Measurements from ENCODE around the gene GUCY1B1. TPM values are rescaled to one million over a fixed set of nuclear protein-coding genes. Genes with fewer than 3 reads are reported as not detected.

GUCY1B1 gene
- polyA plus RNA-seq, 1 of the 3 experiments (the other 2 are of a cell fraction): 0.38 TPM

GRCh38 chr4:155734951-155735350 is 23.9 kb upstream of the GUCY1B1 start (continued):
- no peak for TF ChIP-seq IRF3 (IDR thresholded peaks at IDR 0.05; ENCODE audit: low read depth, low read length)
- no peak for TF ChIP-seq ELF1 (IDR thresholded peaks at IDR 0.05)
- TF ChIP-seq GATA2 (CRISPR knock-in tag; IDR thresholded peaks at IDR 0.05): no peak
- TF ChIP-seq FOXJ3 (CRISPR knock-in tag; IDR thresholded peaks at IDR 0.05): no peak
- TF ChIP-seq GABPA (IDR thresholded peaks at IDR 0.05; ENCODE audit: low read depth): no peak

- Histone ChIP-seq H3K27me3 (ENCODE audit: insufficient read depth) (no peaks in the 10 kb centered on the region), H4K20me1 (ENCODE audit: insufficient read depth) (no peaks in the 10 kb centered on the region), H3K9me2 (no peaks in the 10 kb centered on the region), H3K4me3 (ENCODE audit: low read depth in 2 of 2, low read length in 1 of 2) (no peak overlapping the region), H3K36me3 (replicated peaks in 1 of 2; ENCODE audit: control insufficient read depth in 1 of 2, insufficient read depth in 2 of 2, low read length in 1 of 2) (no peaks in the 10 kb centered on the region), H3K9me3 (no peaks in the 10 kb centered on the region), H3F3A (replicated peaks; ENCODE audit: insufficient read depth) (no peaks in the 10 kb centered on the region), H3K27ac (ENCODE audit: low read depth in 2 of 2, low read length in 1 of 2) (no peak overlapping the region), H3K9ac (no peak overlapping the region), H3K79me2 (ENCODE audit: insufficient read depth) (no peaks in the 10 kb centered on the region), H2AFZ (ENCODE audit: low read depth) (no peak overlapping the region), H3K4me2 (no peak overlapping the region), H3K4me1 (ENCODE audit: control insufficient read depth in 1 of 2, insufficient read depth in 2 of 2, low read depth in 1 of 2, low read length in 1 of 2) (no peaks in the 10 kb centered on the region; a peak in 1 of 4 replicates)
- TF ChIP-seq TEAD4 (IDR thresholded peaks at IDR 0.05; ENCODE audit: borderline replicate concordance, insufficient read depth) (no peak), FOSL2 (IDR thresholded peaks at IDR 0.05; ENCODE audit: borderline replicate concordance, low read depth) (no peak), REST (IDR thresholded peaks at IDR 0.05; ENCODE audit: low read depth, low read length) (no peak), MEF2A (IDR thresholded peaks at IDR 0.05; ENCODE audit: borderline replicate concordance, low read depth) (no peak), NRF1 (IDR thresholded peaks at IDR 0.05; ENCODE audit: low read depth, low read length) (no peak), ELF1 (IDR thresholded peaks at IDR 0.05) (no peak)
- ChIA-PET CTCF (interaction anchor here (1.5 kb wide), 1 partner anchor 12 kb away, joined by 6 read pairs; no protein-coding TSS in a partner anchor), POLR2A (no interaction called here)
- DNase-seq: no peak
Observed at GRCh38 chr4:155735496-155735895, 23.3 kb upstream of the GUCY1B1 start.

- WGBS (ENCODE audit: low lambda C conversion rate): 47% methylated on average over 2 of the region's 2 CpGs
- DNase-seq: no peak
- Histone ChIP-seq H3F3A (replicated peaks; ENCODE audit: insufficient read depth) (no peaks in the 10 kb centered on the region), H2AFZ (ENCODE audit: low read depth) (no peak overlapping the region), H3K4me1 (ENCODE audit: control insufficient read depth in 1 of 2, insufficient read depth in 2 of 2, low read depth in 1 of 2, low read length in 1 of 2) (no peaks in the 10 kb centered on the region; a peak in 1 of 4 replicates), H3K36me3 (replicated peaks in 1 of 2; ENCODE audit: control insufficient read depth in 1 of 2, insufficient read depth in 2 of 2, low read length in 1 of 2) (no peaks in the 10 kb centered on the region), H3K27ac (ENCODE audit: low read depth in 2 of 2, low read length in 1 of 2) (no peak overlapping the region), H3K9ac (no peak overlapping the region), H3K4me3 (ENCODE audit: low read depth in 2 of 2, low read length in 1 of 2) (no peak overlapping the region), H3K79me2 (ENCODE audit: insufficient read depth) (no peaks in the 10 kb centered on the region), H3K27me3 (ENCODE audit: insufficient read depth) (no peaks in the 10 kb centered on the region), H3K9me2 (no peaks in the 10 kb centered on the region), H4K20me1 (ENCODE audit: insufficient read depth) (no peaks in the 10 kb centered on the region), H3K4me2 (no peak overlapping the region), H3K9me3 (no peaks in the 10 kb centered on the region)
- CTCF ChIA-PET: no interaction called here
- POLR2A ChIA-PET: no interaction called here
- no peak for TF ChIP-seq TCF12 (IDR thresholded peaks at IDR 0.05)
Observed at GRCh38 chr4:155738548-155738947, 20.3 kb upstream of the GUCY1B1 start.

Measured in SK-N-SH (cell line).